Prostate gland (tissue), 2 donors: Measurements from ENCODE around the gene SMAD5. TPM values are rescaled to one million over a fixed set of nuclear protein-coding genes. Genes with fewer than 3 reads are reported as not detected.

Experiments used
- DNase-seq: peaks from one replicate; pipeline ENCODE4 v3.0.0-alpha.2; 2019; ENCODE audit warnings: low spot score
- H3K27ac ChIP-seq, 2 donors: fragments of 200-600 bp; sonication (generic); 2 replicates each; pipeline ENCODE4 v1.5.1; 2017 to 2019
- H3K27me3 ChIP-seq: fragments of 200-600 bp; sonication (generic); replicated peaks from 2 replicates; pipeline ENCODE4 v1.5.1; 2019; ENCODE audit not compliant: insufficient read depth
- H3K36me3 ChIP-seq, 2 donors: fragments of 200-600 bp; sonication (generic); 1 replicate in 1 of 2; 2 replicates in 1 of 2; pipeline versions ENCODE4 v1.5.1 to v1.8.1; 2017 to 2019
- H3K4me1 ChIP-seq: fragments of 200-600 bp; sonication (generic); replicated peaks from 2 replicates; pipeline ENCODE4 v1.5.1; 2019
- H3K4me3 ChIP-seq, 2 donors: fragments of 200-600 bp; sonication (generic); 2 replicates each; pipeline ENCODE4 v1.5.1; 2017 to 2019
- H3K9me3 ChIP-seq: fragments of 200-600 bp; sonication (generic); 2 replicates; pipeline ENCODE4 v1.5.1; 2017
- CTCF ChIP-seq, 4 experiments: fragments of 200-600 bp in 2 of 4; fragments of 450-650 bp in 2 of 4; sonication (generic) in 2 of 4; IDR thresholded peaks; 1 replicate in 3 of 4; 2 replicates in 1 of 4; pipeline ENCODE4 v1.5.1; 2016 to 2019; ENCODE audit warnings: antibody characterized with exemption in 4 of 4, mild to moderate bottlenecking in 2 of 4, moderate library complexity in 2 of 4
- POLR2A ChIP-seq: fragments of 450-650 bp; IDR thresholded peaks from one replicate; pipeline ENCODE4 v1.6.1; 2016; ENCODE audit warnings: antibody characterized with exemption, mild to moderate bottlenecking
- POLR2AphosphoS5 ChIP-seq: sonication (generic); formaldehyde crosslinking; IDR thresholded peaks from one replicate; pipeline ENCODE4 v1.6.1; 2017; ENCODE audit warnings: antibody characterized with exemption
- WGBS: methylation state at CpG from one replicate; pipeline ENCODE4 v1.1.5; 2018; 5-methylcytosine and 5-hydroxymethylcytosine counted together
- intact Hi-C: fragments of 100-400 bp; cut with DNase I; formaldehyde crosslinking; loops from one replicate; pipeline ENCODE4 v1.14.2; 2022
- total RNA-seq, 2 donors: library from RNA; depleted of rRNA; stranded (reverse); fragments of >200 nt; gene quantifications; one replicate each; pipeline ENCODE4 v1.1.0, GENCODE V29; 2016

The SMAD5 gene
- total RNA-seq, 2 donors from 2014 or later: 34.2 to 37.3 TPM

- H3K4me3 ChIP-seq: no peak overlapping the region
- H3K4me1 ChIP-seq: no peaks in the 10 kb centered on the region
- 69% methylated on average over 3 of the region's 3 CpGs for WGBS
- TF ChIP-seq CTCF (IDR thresholded peaks at IDR 0.05): no peak
- TF ChIP-seq POLR2A: no peak
- TF ChIP-seq POLR2AphosphoS5: no peak
- no peaks in the 10 kb centered on the region for H3K9me3 ChIP-seq
- DNase-seq: no peak
- intact Hi-C loops: no loop called here
- no peak overlapping the region for H3K27ac ChIP-seq
- H3K27me3 ChIP-seq: no peaks in the 10 kb centered on the region
- H3K36me3 ChIP-seq: no peaks in the 10 kb centered on the region
Observed at GRCh38 chr5:136146201-136146600, 13.6 kb downstream of the SMAD5 start.

DNA sequence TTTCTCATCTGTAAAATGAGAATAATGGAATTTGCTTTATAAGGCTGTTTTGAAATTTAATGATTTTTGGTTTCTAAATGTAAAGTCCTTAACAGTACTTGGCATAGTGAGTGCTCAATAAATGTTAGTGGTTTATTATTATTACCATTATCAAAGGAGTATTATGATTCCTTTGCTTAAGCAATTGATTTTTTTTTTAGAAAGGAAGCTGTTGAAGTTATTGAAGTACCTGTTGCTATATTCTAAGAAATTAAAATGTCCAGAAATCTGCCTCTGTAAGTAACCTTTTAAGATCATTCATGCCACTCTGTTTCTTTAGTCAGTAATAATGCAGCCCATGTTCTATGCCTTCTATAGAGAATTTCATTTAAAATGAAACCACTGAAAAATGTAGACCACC lies 15.0 kb downstream of the SMAD5 start:
- Histone ChIP-seq H3K4me1 (no peaks in the 10 kb centered on the region), H3K27ac (no peak overlapping the region), H3K27me3 (no peaks in the 10 kb centered on the region), H3K36me3 (no peaks in the 10 kb centered on the region), H3K4me3 (no peak overlapping the region), H3K9me3 (no peaks in the 10 kb centered on the region)
- intact Hi-C loops: no loop called here
- TF ChIP-seq CTCF (IDR thresholded peaks at IDR 0.05) (no peak), POLR2AphosphoS5 (no peak), POLR2A (no peak)
- no peak for DNase-seq

DNA sequence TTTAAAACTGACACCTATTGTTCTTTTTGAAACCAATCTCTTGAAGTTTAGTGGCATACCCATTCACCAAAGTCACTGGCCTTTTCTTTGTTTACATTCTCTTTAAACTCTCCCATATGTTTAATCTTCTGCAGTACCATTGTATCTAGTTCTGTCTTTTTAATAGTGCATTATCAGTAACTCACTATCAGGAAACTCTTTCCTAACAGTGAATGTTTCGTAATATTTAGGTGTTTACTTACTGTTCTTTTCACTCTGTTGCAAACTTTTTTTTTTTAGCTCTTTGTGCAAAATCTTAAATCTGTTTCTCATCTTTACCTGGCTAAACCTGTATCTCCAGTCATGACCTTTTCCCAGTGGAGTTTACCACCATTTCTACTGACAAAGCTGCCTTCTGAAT lies 17.2 kb downstream of the SMAD5 start:
- 50% methylated on average over 1 of the region's 1 CpG for WGBS
- no peak overlapping the region for H3K27ac ChIP-seq
- DNase-seq: no peak
- H3K4me1 ChIP-seq: no peaks in the 10 kb centered on the region
- no peak overlapping the region for H3K4me3 ChIP-seq
- H3K27me3 ChIP-seq: no peaks in the 10 kb centered on the region
- intact Hi-C loops: no loop called here
- TF ChIP-seq POLR2AphosphoS5 (peak; percentile 18), CTCF (IDR thresholded peaks at IDR 0.05) (no peak)
- H3K9me3 ChIP-seq: no peaks in the 10 kb centered on the region
- H3K36me3 ChIP-seq: no peaks in the 10 kb centered on the region

DNA sequence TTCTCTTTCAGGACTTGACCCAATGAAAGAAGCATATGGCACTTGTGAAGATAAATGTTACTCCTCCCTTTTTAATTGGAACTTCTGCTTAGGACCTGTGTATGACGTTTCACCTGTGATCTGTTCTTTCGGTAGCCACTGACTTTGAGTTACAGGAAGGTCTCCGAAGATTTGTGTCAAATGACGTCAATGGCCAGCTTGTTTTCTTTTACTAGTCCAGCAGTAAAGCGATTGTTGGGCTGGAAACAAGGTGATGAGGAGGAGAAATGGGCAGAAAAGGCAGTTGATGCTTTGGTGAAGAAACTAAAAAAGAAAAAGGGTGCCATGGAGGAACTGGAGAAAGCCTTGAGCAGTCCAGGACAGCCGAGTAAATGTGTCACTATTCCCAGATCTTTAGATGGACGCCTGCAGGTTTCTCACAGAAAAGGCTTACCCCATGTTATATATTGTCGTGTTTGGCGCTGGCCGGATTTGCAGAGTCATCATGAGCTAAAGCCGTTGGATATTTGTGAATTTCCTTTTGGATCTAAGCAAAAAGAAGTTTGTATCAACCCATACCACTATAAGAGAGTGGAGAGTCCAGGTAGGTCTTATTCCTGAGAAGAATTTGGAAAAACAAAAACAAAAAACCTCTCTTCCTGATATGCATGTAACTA lies 21.1 kb downstream of the SMAD5 start:
- no peaks in the 10 kb centered on the region for H3K27me3 ChIP-seq
- intact Hi-C loops: no loop called here
- H3K4me3 ChIP-seq: no peak overlapping the region
- H3K36me3 ChIP-seq: no peaks in the 10 kb centered on the region
- DNase-seq: no peak
- H3K9me3 ChIP-seq: no peaks in the 10 kb centered on the region
- no peaks in the 10 kb centered on the region for H3K4me1 ChIP-seq
- no peak overlapping the region for H3K27ac ChIP-seq
- TF ChIP-seq POLR2A (no peak), CTCF (IDR thresholded peaks at IDR 0.05) (no peak), POLR2AphosphoS5 (no peak)
- WGBS: 92% methylated on average over 11 of the region's 11 CpGs

- H3K36me3 ChIP-seq: no peaks in the 10 kb centered on the region
- H3K4me3 ChIP-seq: no peak overlapping the region
- 98% methylated on average over 2 of the region's 2 CpGs for WGBS
- DNase-seq: no peak
- intact Hi-C loops: no loop called here
- TF ChIP-seq POLR2A: no peak
- TF ChIP-seq CTCF (IDR thresholded peaks at IDR 0.05): no peak
- no peak for TF ChIP-seq POLR2AphosphoS5
- no peaks in the 10 kb centered on the region for H3K27me3 ChIP-seq
- no peak overlapping the region for H3K27ac ChIP-seq
- H3K9me3 ChIP-seq: no peaks in the 10 kb centered on the region
- no peaks in the 10 kb centered on the region for H3K4me1 ChIP-seq
Observed at GRCh38 chr5:136155078-136155477, 22.4 kb downstream of the SMAD5 start.
